Measurements from ENCODE around the gene INKA1.
A peak's percentile ranks its signal among the peaks of the same experiment; 100 is the strongest.
"Not testable (repeated sequence)": the region's sequence is repeated elsewhere in the genome, so short reads cannot be mapped to it uniquely, and the experiment has no call there.

INKA1 gene

GRCh38 chr3:49782277-49782676, 20.8 kb upstream of the INKA1 start:
- not testable (repeated sequence) for H3K56ac ChIP-seq (ENCODE audit: low read length); H3K27me3 ChIP-seq (ENCODE audit: insufficient read depth, low read length, poor library complexity); H4K8ac ChIP-seq (ENCODE audit: low read depth, low read length); H3K4me3 ChIP-seq (ENCODE audit: low read length); H2AK5ac ChIP-seq (ENCODE audit: low read length); H3K23ac ChIP-seq (ENCODE audit: low read length); H3K18ac ChIP-seq (ENCODE audit: low read length); H3K4me2 ChIP-seq (ENCODE audit: low read length); H2BK120ac ChIP-seq (ENCODE audit: low read depth, low read length); DNase-seq; H2BK15ac ChIP-seq (replicated peaks; ENCODE audit: low read depth); H3K4me1 ChIP-seq (ENCODE audit: control insufficient read depth, low read depth, low read length); H3K27ac ChIP-seq (ENCODE audit: low read depth, low read length); H2BK5ac ChIP-seq (ENCODE audit: low read length); H3K9ac ChIP-seq (ENCODE audit: low read length); H3K4ac ChIP-seq (ENCODE audit: low read depth, low read length); H3K36me3 ChIP-seq (ENCODE audit: control insufficient read depth, insufficient read depth, low read length); H4K5ac ChIP-seq (ENCODE audit: low read length)
- Histone ChIP-seq H3K79me2 (ENCODE audit: control insufficient read depth, insufficient read depth, low read length) (peaks cover 33% of the 10 kb centered on the region), H3K79me1 (ENCODE audit: low read length) (peaks cover 14% of the 10 kb centered on the region)
- no CpG with 5 or more reads among the region's 9 CpGs for WGBS (ENCODE audit: extremely low coverage, insufficient coverage, low lambda C conversion rate)

- no peak overlapping the region for H2BK120ac ChIP-seq (ENCODE audit: low read depth, low read length)
- DNase-seq: peak; percentile 57
Measured at GRCh38 chr3:49785565-49786356, 17.3 kb upstream of the INKA1 start.

GRCh38 chr3:49786357-49787181, 16.5 kb upstream of the INKA1 start, which contains the start of gene IP6K1:
TSS of gene IP6K1 (minus strand) at chr3:49786542. CDS start at chr3:49748040, 38,502 bp downstream.
- Histone ChIP-seq H3K79me1 (ENCODE audit: low read length) (peaks cover 4% of the 10 kb centered on the region), H3K18ac (ENCODE audit: low read length) (peak within 1 kb of the TSS; percentile 77), H3K27me3 (ENCODE audit: insufficient read depth, low read length, poor library complexity) (no peaks in the 10 kb centered on the region), H3K9ac (ENCODE audit: low read length) (peak within 1 kb of the TSS; percentile 90), H3K27ac (ENCODE audit: low read depth, low read length) (peak within 1 kb of the TSS; percentile 53), H2BK120ac (ENCODE audit: low read depth, low read length) (no peak within 1 kb of the TSS), H2BK5ac (ENCODE audit: low read length) (no peak within 1 kb of the TSS), H3K4me2 (ENCODE audit: low read length) (peak within 1 kb of the TSS; percentile 89), H3K4me3 (ENCODE audit: low read length) (peak within 1 kb of the TSS; percentile 86), H2BK15ac (replicated peaks; ENCODE audit: low read depth) (no peak within 1 kb of the TSS), H3K4me1 (ENCODE audit: control insufficient read depth, low read depth, low read length) (no peaks in the 10 kb centered on the region), H3K23ac (ENCODE audit: low read length) (no peak within 1 kb of the TSS), H3K56ac (ENCODE audit: low read length) (peak within 1 kb of the TSS; percentile 90), H4K8ac (ENCODE audit: low read depth, low read length) (peak within 1 kb of the TSS; percentile 31), H2AK5ac (ENCODE audit: low read length) (no peak within 1 kb of the TSS), H3K36me3 (ENCODE audit: control insufficient read depth, insufficient read depth, low read length) (peaks cover under 1% of the 10 kb centered on the region), H3K79me2 (ENCODE audit: control insufficient read depth, insufficient read depth, low read length) (peaks cover 13% of the 10 kb centered on the region), H3K4ac (ENCODE audit: low read depth, low read length) (peak within 1 kb of the TSS; percentile 44), H4K5ac (ENCODE audit: low read length) (peak within 1 kb of the TSS; percentile 7)
- no CpG with 5 or more reads among the region's 55 CpGs for WGBS (ENCODE audit: extremely low coverage, insufficient coverage, low lambda C conversion rate)
- DNase-seq: peak; percentile 100

More at GRCh38 chr3:49785565-49786356, 17.3 kb upstream of the INKA1 start:
- Histone ChIP-seq H2BK5ac (ENCODE audit: low read length) (no peak overlapping the region), H3K18ac (ENCODE audit: low read length) (peak overlapping the region; percentile 77), H3K56ac (ENCODE audit: low read length) (peak overlapping the region; percentile 90), H3K79me2 (ENCODE audit: control insufficient read depth, insufficient read depth, low read length) (peaks cover 16% of the 10 kb centered on the region), H3K4ac (ENCODE audit: low read depth, low read length) (no peak overlapping the region), H2AK5ac (ENCODE audit: low read length) (no peak overlapping the region), H3K27ac (ENCODE audit: low read depth, low read length) (peak overlapping the region; percentile 53), H3K27me3 (ENCODE audit: insufficient read depth, low read length, poor library complexity) (no peaks in the 10 kb centered on the region), H3K4me3 (ENCODE audit: low read length) (peak overlapping the region; percentile 86), H3K9ac (ENCODE audit: low read length) (peak overlapping the region; percentile 90), H4K5ac (ENCODE audit: low read length) (no peak overlapping the region), H3K23ac (ENCODE audit: low read length) (no peak overlapping the region), H3K4me1 (ENCODE audit: control insufficient read depth, low read depth, low read length) (no peaks in the 10 kb centered on the region), H4K8ac (ENCODE audit: low read depth, low read length) (peak overlapping the region; percentile 31), H3K36me3 (ENCODE audit: control insufficient read depth, insufficient read depth, low read length) (peaks cover 3% of the 10 kb centered on the region), H3K79me1 (ENCODE audit: low read length) (peaks cover 7% of the 10 kb centered on the region), H3K4me2 (ENCODE audit: low read length) (peak overlapping the region; percentile 89), H2BK15ac (replicated peaks; ENCODE audit: low read depth) (no peak overlapping the region)
- no CpG with 5 or more reads among the region's 50 CpGs for WGBS (ENCODE audit: extremely low coverage, insufficient coverage, low lambda C conversion rate)

DNA sequence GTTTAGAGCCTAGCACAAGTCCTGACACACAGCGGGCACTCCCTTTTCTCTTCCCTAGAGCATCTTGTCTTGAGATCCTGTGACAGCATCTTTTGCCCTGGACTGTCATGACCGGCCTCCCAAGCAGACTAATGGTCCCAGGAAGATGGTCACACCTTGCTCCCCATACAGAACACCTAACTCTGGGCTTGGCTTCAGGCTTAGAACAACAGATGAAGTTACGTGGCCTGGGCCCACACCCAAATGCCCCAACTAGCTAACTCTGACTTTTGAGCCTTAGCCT, 15.9 kb upstream of the INKA1 start:
- H3K4me2 ChIP-seq (ENCODE audit: low read length): no peak overlapping the region
- H3K18ac ChIP-seq (ENCODE audit: low read length): no peak overlapping the region
- WGBS (ENCODE audit: extremely low coverage, insufficient coverage, low lambda C conversion rate): no CpG with 5 or more reads among the region's 3 CpGs
- no peak overlapping the region for H3K4ac ChIP-seq (ENCODE audit: low read depth, low read length)
- H3K4me1 ChIP-seq (ENCODE audit: control insufficient read depth, low read depth, low read length): no peaks in the 10 kb centered on the region
- no peak overlapping the region for H2BK120ac ChIP-seq (ENCODE audit: low read depth, low read length)
- no peak overlapping the region for H2AK5ac ChIP-seq (ENCODE audit: low read length)
- H3K27me3 ChIP-seq (ENCODE audit: insufficient read depth, low read length, poor library complexity): no peaks in the 10 kb centered on the region
- H4K5ac ChIP-seq (ENCODE audit: low read length): peak overlapping the region; percentile 7
- H3K36me3 ChIP-seq (ENCODE audit: control insufficient read depth, insufficient read depth, low read length): no peaks in the 10 kb centered on the region
- DNase-seq: no peak
- H3K79me2 ChIP-seq (ENCODE audit: control insufficient read depth, insufficient read depth, low read length): peaks cover 12% of the 10 kb centered on the region
- no peak overlapping the region for H3K4me3 ChIP-seq (ENCODE audit: low read length)
- H2BK5ac ChIP-seq (ENCODE audit: low read length): no peak overlapping the region
- H2BK15ac ChIP-seq (replicated peaks; ENCODE audit: low read depth): no peak overlapping the region
- peak overlapping the region; percentile 78 for H3K9ac ChIP-seq (ENCODE audit: low read length)
- no peak overlapping the region for H3K27ac ChIP-seq (ENCODE audit: low read depth, low read length)
- peaks cover 4% of the 10 kb centered on the region for H3K79me1 ChIP-seq (ENCODE audit: low read length)
- peak overlapping the region; percentile 88 for H3K56ac ChIP-seq (ENCODE audit: low read length)
- no peak overlapping the region for H4K8ac ChIP-seq (ENCODE audit: low read depth, low read length)
- H3K23ac ChIP-seq (ENCODE audit: low read length): no peak overlapping the region

DNA sequence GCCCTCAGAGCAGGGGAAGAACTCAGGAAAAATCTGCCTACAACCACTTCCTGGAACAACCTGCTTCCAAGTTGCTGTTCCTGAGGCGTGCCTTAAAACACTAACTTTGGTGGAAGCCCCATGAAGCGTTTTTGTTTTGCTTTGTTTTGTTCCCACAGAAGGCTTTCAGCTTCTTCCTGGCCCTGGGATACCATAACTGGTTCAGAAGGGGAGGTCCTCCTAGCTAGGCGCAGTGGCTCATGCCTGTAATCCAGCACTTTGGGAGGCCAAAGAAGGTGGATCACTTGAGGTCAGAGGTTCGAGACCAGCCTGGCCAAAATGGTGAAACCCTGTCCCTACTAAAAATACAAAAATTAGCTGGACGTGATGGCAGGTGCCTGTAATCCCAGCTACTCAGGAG, 15.5 kb upstream of the INKA1 start:
- Histone ChIP-seq H3K27me3 (ENCODE audit: insufficient read depth, low read length, poor library complexity) (no peaks in the 10 kb centered on the region), H3K4me3 (ENCODE audit: low read length) (no peak overlapping the region), H3K36me3 (ENCODE audit: control insufficient read depth, insufficient read depth, low read length) (no peaks in the 10 kb centered on the region), H3K79me2 (ENCODE audit: control insufficient read depth, insufficient read depth, low read length) (peaks cover 12% of the 10 kb centered on the region), H3K79me1 (ENCODE audit: low read length) (peaks cover 4% of the 10 kb centered on the region), H3K4ac (ENCODE audit: low read depth, low read length) (no peak overlapping the region), H3K9ac (ENCODE audit: low read length) (no peak overlapping the region), H2BK120ac (ENCODE audit: low read depth, low read length) (no peak overlapping the region), H3K4me1 (ENCODE audit: control insufficient read depth, low read depth, low read length) (no peaks in the 10 kb centered on the region), H4K8ac (ENCODE audit: low read depth, low read length) (no peak overlapping the region), H2BK5ac (ENCODE audit: low read length) (no peak overlapping the region), H3K27ac (ENCODE audit: low read depth, low read length) (no peak overlapping the region), H3K23ac (ENCODE audit: low read length) (no peak overlapping the region), H3K56ac (ENCODE audit: low read length) (no peak overlapping the region), H3K18ac (ENCODE audit: low read length) (no peak overlapping the region), H2BK15ac (replicated peaks; ENCODE audit: low read depth) (no peak overlapping the region), H2AK5ac (ENCODE audit: low read length) (no peak overlapping the region), H4K5ac (ENCODE audit: low read length) (no peak overlapping the region), H3K4me2 (ENCODE audit: low read length) (no peak overlapping the region)
- no CpG with 5 or more reads among the region's 5 CpGs for WGBS (ENCODE audit: extremely low coverage, insufficient coverage, low lambda C conversion rate)
- DNase-seq: no peak

Data from mesendoderm (in vitro differentiated cells).